Activated CD8-positive, alpha-beta memory T cell treated with anti-CD3 and anti-CD28 coated beads, Interleukin-2, amount 10 ng/mL, durations not matched to agents 7 days and 5 days (primary cell): ENCODE measurements around the gene ADSS1. TPM values are rescaled to one million over a fixed set of nuclear protein-coding genes. Genes with fewer than 3 reads are reported as not detected.
"Not testable (repeated sequence)": the region's sequence is repeated elsewhere in the genome, so short reads cannot be mapped to it uniquely, and the experiment has no call there.

Experiments used
- ATAC-seq: fragments of 150-1000 bp; cut with Tn5 transposase; one replicate; pipeline ENCODE4 v1.10.0; 2021; ENCODE audit warnings: moderate library complexity
- CTCF ChIA-PET: fragments of 350-600 bp; sonication (Branson Sonifier 250); formaldehyde crosslinking; loops from one replicate; lab custom pipeline; 2021; ENCODE audit warnings: antibody characterized with exemption; lab: Charles Lee
- DNase-seq: peaks from one replicate; pipeline ENCODE4 v3.0.0-alpha.2; 2020
- H3K27ac Mint-ChIP-seq: one replicate; pipeline ENCODE4 v1.8.0; 2021; ENCODE audit warnings: mild to moderate bottlenecking, mixed read lengths
- H3K27me3 Mint-ChIP-seq: one replicate; pipeline ENCODE4 v1.8.0; 2021; ENCODE audit warnings: mixed read lengths
- H3K36me3 Mint-ChIP-seq: one replicate; pipeline ENCODE4 v1.8.0; 2021; ENCODE audit warnings: mild to moderate bottlenecking, mixed read lengths
- H3K4me1 Mint-ChIP-seq: one replicate; pipeline ENCODE4 v1.8.0; 2021; ENCODE audit warnings: mixed read lengths
- H3K4me3 Mint-ChIP-seq: one replicate; pipeline ENCODE4 v1.8.0; 2021; ENCODE audit warnings: mild to moderate bottlenecking, moderate library complexity, mixed read lengths
- H3K9me3 Mint-ChIP-seq: one replicate; pipeline ENCODE4 v1.8.0; 2022; ENCODE audit warnings: low read depth, mixed read lengths
- total RNA-seq, 2 experiments: library from RNA; stranded (reverse); gene quantifications; one replicate each; pipeline ENCODE4 v1.2.3, GENCODE V29; 2021

Gene ADSS1
- total RNA-seq, 2 experiments from 2014 or later, result 2.5 to 3.5 TPM

DNA sequence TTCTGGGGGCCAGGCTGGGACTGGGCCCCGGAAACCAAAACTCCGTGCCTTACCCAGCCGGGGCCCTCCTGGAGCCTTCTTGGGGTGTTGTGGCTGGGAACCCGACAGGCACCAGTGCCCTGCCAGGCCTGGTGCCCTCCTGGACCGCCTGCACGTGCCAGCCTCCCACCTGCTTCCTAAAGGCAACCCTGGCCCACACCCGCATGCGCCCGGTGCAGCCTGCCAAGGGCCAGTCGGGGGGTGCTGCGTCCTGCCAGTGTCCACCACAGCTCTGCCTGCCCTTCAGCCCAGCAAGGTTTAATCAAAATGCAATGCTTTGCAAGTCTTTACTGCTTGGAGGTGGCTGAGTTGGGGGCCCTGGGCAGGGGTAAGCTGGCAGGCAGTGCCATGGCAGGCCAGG lies 5.2 kb upstream of the ADSS1 start:
- H3K4me3 Mint-ChIP-seq, result no peak overlapping the region
- H3K9me3 Mint-ChIP-seq, result no peaks in the 10 kb centered on the region
- no peaks in the 10 kb centered on the region for H3K27me3 Mint-ChIP-seq
- H3K27ac Mint-ChIP-seq, result no peak overlapping the region
- peaks cover 2% of the 10 kb centered on the region for H3K4me1 Mint-ChIP-seq
- DNase-seq (no peak), ATAC-seq (no peak)
- CTCF ChIA-PET, result no interaction called here
- no peaks in the 10 kb centered on the region for H3K36me3 Mint-ChIP-seq

DNA sequence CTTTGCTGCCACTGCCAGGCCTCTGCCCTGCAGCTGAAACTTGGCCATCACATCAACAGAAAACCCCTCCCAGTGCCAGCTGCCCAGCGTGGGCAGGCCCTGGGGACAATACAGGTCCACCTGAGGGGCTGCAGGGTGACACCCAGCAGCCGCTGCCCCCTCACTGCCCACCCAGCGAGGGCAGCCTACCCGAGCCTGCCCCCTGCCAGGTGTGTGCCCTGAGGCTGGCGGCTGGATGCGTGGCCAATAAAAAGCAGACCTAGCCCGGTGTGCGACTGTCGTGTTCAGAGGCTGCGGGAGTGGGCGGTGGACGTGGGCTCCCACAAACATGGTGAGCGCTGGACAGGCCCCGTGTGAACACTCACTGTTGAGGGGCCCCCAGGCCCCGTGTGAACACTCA lies 4.7 kb upstream of the ADSS1 start:
- ATAC-seq, result no peak

DNA sequence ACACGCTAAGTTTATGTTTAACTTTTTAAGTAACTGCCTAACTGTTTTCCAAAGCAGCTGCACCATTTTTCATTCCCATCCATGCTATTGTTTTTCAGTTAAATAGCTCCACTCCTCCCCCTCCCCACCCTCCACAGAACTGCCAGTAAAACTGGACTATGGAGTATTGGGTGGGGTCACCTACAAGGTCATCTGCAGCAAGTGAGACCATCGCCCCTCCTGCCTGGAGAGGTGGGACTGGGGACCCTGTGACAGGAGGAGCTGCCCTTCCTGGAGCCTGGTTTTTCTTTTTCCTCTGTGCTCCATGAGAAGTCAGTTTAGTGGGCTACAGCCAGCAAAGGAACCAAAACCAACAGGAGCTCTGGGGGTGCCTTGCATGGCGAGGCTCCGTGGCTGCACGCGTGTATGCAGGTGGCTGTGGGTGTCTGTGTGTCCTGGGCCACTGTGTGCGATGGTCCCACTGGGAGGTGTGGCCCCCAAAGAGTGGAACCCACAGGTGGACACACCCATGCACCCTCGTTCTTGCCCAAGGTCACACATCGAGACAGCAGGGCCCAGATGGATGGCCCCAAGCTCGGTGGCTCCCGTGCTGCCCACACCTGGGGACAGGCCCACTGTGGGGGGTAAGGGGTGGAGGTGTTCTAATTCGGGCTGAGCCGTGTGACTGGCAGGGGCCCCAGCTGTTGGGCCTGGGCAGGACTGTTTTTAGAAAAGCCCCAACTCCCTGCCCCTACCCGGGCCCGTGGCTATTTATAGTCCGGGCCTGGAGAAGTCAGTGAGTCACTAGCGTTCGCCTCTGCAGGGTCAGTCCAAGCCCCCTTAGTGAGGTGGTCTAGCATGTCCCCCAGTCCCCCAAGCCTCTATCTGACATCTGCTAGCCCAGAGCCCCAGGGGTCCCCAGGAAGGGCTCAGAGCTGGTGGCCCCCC lies 2.3 kb upstream of the ADSS1 start:
- Mint-ChIP-seq H3K9me3 (no peaks in the 10 kb centered on the region), H3K27ac (no peak overlapping the region), H3K27me3 (no peaks in the 10 kb centered on the region), H3K4me3 (no peak overlapping the region), H3K4me1 (peaks cover 3% of the 10 kb centered on the region), H3K36me3 (no peaks in the 10 kb centered on the region)
- CTCF ChIA-PET, result interaction anchor here (0.6 to 3.1 kb wide), 5 partner anchors 24 to 521 kb away, joined by 3 to 13 read pairs (median 5); partner anchors contain the start of gene SIVA1
- no peak for ATAC-seq
- DNase-seq, result no peak

More for the DNA sequence above, 4.7 kb upstream of the ADSS1 start:
- no peak overlapping the region for H3K27ac Mint-ChIP-seq
- no peaks in the 10 kb centered on the region for H3K27me3 Mint-ChIP-seq
- CTCF ChIA-PET, result no interaction called here
- peaks cover 2% of the 10 kb centered on the region for H3K4me1 Mint-ChIP-seq
- no peak overlapping the region for H3K4me3 Mint-ChIP-seq
- H3K9me3 Mint-ChIP-seq, result no peaks in the 10 kb centered on the region
- DNase-seq, result no peak
- no peaks in the 10 kb centered on the region for H3K36me3 Mint-ChIP-seq

DNA sequence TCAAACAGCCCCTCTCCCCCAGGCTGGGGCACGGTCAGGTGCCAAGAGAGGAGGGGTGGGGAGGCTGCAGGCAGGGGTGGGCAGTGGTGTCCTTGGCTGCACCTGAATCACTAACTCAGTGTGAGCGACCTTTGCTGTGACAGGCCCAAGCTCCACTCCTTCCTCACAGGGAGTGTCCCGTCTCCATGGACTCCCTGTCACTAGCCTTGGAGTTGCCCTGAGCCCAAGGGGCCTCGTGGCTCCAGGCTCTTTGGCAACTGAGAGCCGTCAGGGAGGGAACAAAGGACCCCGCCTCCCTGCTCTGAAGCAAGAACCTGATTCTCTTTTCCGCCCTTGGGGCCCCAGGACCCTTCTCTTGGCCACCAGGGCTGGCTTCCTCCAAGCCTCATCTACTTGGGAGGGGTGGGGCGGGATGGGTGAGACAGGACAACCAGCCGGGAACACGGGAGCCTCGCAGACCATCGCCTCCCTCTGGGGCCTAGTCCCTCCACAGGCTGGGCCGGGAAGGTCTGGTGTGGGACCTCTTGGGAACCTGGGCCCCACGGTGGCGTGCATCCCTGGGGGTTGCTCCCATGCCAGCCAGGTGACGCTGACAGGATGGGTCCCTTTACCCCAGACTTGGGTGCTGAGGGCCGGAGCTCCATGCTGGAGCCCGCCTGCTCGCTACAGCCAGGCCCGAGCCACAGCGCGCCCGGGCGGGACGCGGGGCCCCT lies 935 bp upstream of the ADSS1 start:
- no peak for DNase-seq
- H3K9me3 Mint-ChIP-seq, result no peaks in the 10 kb centered on the region
- no peak overlapping the region for H3K4me3 Mint-ChIP-seq
- CTCF ChIA-PET, result interaction anchor here (0.7 to 3.1 kb wide), 18 partner anchors 10 to 1853 kb away, joined by 3 to 13 read pairs (median 5); partner anchors contain the start of genes INF2, SIVA1 and ZBTB42
- H3K27ac Mint-ChIP-seq, result no peak overlapping the region
- H3K4me1 Mint-ChIP-seq, result peaks cover 1% of the 10 kb centered on the region
- peak; percentile 3 for ATAC-seq
- no peaks in the 10 kb centered on the region for H3K27me3 Mint-ChIP-seq
- no peaks in the 10 kb centered on the region for H3K36me3 Mint-ChIP-seq

DNA sequence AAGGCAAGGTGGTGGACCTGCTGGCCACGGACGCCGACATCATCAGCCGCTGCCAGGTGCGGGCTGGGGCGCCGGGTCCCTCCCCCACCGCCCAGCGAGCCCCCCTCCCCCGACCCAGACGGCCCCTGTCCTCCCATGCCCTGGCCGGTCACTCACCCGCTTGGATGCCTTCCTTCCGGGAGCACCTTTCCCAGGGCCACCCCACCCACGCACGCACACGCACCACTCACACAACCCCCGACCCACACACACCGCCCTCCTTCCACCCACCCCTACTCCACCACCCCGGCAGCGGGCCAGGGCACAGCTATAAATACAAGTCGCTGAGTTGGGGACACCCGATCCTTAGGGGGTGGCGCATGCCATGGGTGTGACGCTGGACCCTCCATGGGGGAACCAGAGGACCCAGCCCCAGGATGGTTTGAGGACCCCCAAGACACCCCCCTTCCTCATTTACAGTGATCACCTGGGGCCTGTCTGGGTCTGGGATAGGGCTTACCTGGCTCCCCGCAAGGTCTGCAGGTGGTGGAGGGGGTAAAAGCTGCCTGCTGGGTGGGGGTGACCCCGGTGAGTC lies 465 bp downstream of the ADSS1 start:
- no peaks in the 10 kb centered on the region for H3K9me3 Mint-ChIP-seq
- DNase-seq (no peak), ATAC-seq (peak; percentile 4)
- H3K4me1 Mint-ChIP-seq, result peaks cover 1% of the 10 kb centered on the region
- peak overlapping the region; percentile 32 for H3K4me3 Mint-ChIP-seq
- no peaks in the 10 kb centered on the region for H3K27me3 Mint-ChIP-seq
- H3K36me3 Mint-ChIP-seq, result no peaks in the 10 kb centered on the region
- CTCF ChIA-PET, result interaction anchor here (1.5 to 3.1 kb wide), 5 partner anchors 15 to 102 kb away, joined by 3 to 9 read pairs (median 6); partner anchors contain the start of gene SIVA1
- H3K27ac Mint-ChIP-seq, result no peak overlapping the region

DNA sequence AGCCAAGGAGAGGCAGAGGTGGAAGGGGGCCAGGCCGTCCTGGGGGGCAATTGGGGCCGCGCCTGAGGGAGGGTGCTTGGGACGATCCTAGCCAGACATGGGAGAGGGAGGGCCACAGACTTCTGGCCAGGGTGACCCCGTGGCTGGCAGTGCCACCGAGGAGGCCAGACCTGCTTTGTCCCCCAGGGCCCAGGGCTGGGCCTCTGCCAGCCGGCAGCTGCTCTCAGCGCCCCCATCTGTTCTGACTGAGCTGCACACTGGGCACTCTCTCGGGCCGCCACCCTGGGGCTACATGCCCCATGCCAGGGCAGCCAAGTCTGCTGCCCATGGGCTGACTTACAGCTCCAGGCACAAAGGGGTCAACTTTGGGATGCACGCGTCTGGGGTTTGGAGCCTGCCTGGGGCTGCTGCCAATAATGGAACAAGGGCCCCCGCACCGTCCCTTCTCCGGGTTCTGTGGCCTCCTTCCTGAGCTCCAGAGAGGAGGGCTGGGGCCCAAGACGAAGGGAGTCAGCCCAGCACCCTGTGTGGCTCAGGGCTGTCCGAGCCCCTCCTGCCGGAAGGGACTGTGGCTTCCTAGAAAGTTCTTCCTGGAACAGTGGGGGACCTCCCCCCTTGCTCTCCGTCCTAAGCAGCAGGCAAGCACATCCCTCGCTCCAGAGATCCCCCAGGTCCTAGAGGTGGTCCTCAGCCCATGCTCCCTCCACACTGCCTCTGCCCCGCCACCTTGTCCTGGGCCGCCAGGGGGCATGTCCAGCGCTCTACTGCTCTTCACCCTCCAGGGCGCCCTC lies 1.1 kb downstream of the ADSS1 start:
- H3K27me3 Mint-ChIP-seq, result no peaks in the 10 kb centered on the region
- H3K27ac Mint-ChIP-seq, result no peak overlapping the region
- H3K4me1 Mint-ChIP-seq, result peaks cover 1% of the 10 kb centered on the region
- CTCF ChIA-PET, result interaction anchor here (1.5 to 2.9 kb wide), 3 partner anchors 14 to 27 kb away, joined by 3 to 9 read pairs (median 5); partner anchors contain the start of gene SIVA1
- H3K36me3 Mint-ChIP-seq, result no peaks in the 10 kb centered on the region
- H3K4me3 Mint-ChIP-seq, result no peak overlapping the region
- DNase-seq (no peak), ATAC-seq (no peak)
- no peaks in the 10 kb centered on the region for H3K9me3 Mint-ChIP-seq

DNA sequence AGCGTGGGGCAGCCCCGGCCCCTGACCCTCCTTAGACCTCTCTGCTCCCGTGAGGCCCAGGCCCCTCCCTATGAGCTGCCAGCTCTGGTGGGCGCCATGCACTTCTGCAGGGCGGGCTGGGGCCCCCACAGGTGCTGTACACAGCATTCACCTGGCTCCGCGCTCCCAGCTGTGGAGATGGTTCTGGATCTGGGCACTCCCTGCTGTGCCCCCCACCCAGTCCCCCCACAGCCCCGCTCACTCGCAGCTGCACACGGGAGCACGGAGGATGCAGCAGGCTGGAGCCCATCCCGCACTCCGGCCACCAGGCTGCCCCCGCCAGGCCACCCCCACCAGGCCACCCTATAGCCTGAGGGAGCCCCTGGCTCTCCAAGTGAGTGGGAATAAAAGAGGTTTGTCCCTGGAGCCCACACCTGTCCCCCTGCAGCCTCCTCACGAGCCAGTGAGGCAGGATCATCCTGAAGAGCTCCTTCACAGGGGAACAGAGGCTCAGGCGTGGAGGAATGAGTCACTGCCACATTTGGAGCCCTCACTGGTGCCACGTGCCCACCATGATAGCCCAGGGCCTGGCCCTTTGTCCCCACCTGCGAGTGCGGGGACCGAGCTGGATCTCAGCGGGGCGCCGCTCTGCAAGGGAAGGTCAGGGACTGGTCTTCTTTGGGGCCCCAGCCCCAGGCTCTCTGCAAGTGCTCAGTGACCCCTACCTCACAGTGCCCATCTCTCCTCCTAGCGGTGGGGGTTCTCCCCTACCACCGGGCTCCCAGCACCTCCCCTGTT lies 1.9 kb downstream of the ADSS1 start:
- no peaks in the 10 kb centered on the region for H3K36me3 Mint-ChIP-seq
- no peak overlapping the region for H3K27ac Mint-ChIP-seq
- ATAC-seq, result no peak
- CTCF ChIA-PET, result interaction anchor here (1.1 to 2.9 kb wide), 3 partner anchors 17 to 27 kb away, joined by 4 to 9 read pairs (median 5); partner anchors contain the start of gene SIVA1
- H3K9me3 Mint-ChIP-seq, result no peaks in the 10 kb centered on the region
- no peaks in the 10 kb centered on the region for H3K27me3 Mint-ChIP-seq
- no peak for DNase-seq
- no peak overlapping the region for H3K4me3 Mint-ChIP-seq
- peaks cover 1% of the 10 kb centered on the region for H3K4me1 Mint-ChIP-seq

DNA sequence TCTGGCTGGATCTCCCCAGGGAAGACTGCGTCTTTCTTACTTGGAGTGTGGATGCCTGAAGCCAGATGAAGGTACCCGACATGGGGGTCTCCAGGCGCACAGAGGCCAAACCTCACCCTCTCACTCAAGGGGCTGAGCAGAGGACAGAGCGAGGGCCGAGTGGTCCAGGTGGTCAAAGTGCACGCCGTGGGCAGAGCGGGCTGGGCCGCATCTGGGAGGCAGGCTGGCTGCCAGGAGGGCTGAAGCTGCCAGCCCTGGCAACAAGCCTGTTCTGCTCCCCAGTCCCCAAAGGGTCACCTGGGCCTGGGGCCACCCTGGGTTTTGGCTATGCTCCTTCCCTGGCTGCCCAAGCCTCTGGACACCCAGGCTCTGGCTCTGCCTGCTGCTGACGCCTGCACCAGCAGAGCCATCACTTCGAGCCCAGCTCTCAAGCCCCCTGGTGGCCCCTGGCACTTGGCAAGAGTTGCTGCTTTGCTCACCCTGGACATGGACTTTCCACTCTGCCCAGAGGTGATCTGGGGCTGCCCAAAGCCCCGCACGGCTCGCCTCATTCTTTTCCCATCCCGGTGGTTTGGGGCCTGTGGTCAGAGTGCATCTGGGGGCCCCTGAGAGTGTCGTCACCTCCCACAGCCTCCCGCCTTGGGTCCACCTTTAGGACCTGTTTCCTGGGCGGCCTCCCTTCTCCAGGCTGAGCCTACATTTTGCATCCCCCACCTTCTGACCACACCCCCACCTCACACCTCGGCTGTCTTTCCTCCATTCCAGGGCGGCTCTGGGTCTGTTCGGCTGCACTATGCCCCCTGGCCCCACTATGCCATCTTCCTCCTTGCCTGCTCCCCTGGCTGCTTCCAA lies 2.8 kb downstream of the ADSS1 start:
- H3K27me3 Mint-ChIP-seq, result no peaks in the 10 kb centered on the region
- H3K27ac Mint-ChIP-seq, result no peak overlapping the region
- peaks cover 1% of the 10 kb centered on the region for H3K4me1 Mint-ChIP-seq
- ATAC-seq (no peak), DNase-seq (no peak)
- CTCF ChIA-PET, result interaction anchor here (1.1 kb wide), 1 partner anchor 18 kb away, joined by 4 read pairs; no protein-coding TSS in a partner anchor
- H3K36me3 Mint-ChIP-seq, result no peaks in the 10 kb centered on the region
- H3K9me3 Mint-ChIP-seq, result no peaks in the 10 kb centered on the region
- no peak overlapping the region for H3K4me3 Mint-ChIP-seq

DNA sequence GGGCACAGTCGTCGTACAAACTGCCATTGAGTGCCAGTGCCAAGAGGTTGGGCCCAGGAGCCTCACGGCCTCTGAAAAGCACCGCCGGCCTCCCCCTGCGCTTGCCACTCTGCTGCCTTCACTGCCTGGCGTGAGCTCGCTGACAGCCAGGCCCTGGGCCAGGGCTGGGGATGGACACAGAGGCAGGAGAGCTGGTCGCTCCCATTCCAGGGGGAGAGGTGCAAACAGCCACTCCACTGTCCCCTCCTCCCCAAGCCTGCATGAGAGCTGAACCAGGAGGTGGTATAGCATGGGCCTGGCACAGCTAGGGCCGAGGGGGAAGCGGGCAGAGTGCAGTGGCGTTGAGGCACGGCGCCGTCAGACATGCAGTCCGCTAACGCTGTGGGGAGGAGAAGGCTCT lies 4.6 kb downstream of the ADSS1 start:
- no peaks in the 10 kb centered on the region for H3K9me3 Mint-ChIP-seq
- CTCF ChIA-PET, result no interaction called here
- no peaks in the 10 kb centered on the region for H3K36me3 Mint-ChIP-seq
- DNase-seq (no peak), ATAC-seq (no peak)
- no peak overlapping the region for H3K4me3 Mint-ChIP-seq
- H3K27ac Mint-ChIP-seq, result no peak overlapping the region
- H3K4me1 Mint-ChIP-seq, result peaks cover 1% of the 10 kb centered on the region
- no peaks in the 10 kb centered on the region for H3K27me3 Mint-ChIP-seq

DNA sequence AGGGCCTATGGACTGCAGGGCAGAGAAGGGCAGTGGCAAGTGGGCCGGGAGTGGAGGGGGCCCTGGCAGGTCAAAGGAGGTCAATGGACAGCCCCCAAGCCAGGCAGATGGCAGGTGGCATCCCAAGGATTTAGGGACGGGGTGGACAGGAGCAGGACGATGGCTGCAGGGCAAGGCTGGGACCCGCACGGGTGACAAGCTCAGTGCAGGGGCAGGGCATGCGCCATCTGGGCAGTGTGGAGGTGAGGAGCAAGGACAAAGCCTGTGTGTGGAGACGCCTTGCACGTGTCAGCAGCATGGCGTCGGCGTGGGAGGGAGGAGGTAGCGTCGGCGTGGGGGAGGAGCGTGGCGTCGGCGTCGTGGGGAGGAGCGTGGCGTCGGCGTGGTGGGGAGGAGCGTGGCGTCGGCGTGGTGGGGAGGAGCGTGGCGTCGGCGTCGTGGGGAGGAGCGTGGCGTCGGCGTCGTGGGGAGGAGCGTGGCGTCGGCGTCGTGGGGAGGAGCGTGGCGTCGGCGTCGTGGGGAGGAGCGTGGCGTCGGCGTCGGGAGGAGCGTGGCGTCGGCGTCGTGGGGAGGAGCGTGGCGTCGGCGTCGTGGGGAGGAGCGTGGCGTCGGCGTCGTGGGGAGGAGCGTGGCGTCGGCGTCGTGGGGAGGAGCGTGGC lies 5.3 kb downstream of the ADSS1 start:
- not testable (repeated sequence) for H3K4me3 Mint-ChIP-seq, H3K36me3 Mint-ChIP-seq, H3K27ac Mint-ChIP-seq

DNA sequence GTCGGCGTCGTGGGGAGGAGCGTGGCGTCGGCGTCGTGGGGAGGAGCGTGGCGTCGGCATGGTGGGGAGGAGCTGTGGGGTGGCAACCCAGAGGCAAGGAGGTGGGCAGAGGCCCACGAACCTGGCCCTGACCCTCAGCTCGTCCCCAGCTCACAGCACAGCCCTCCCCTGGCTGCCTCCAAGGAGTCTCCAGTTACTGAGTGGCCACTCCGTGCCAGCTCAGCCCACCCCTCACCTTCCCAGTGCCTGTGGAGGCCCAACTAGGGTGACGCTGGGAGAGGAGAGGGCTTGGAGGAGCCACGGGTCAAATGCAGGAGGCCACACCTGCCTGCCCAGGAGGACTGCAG lies 5.8 kb downstream of the ADSS1 start:
- DNase-seq, result no peak
- Mint-ChIP-seq H3K4me3 (no peak overlapping the region), H3K36me3 (no peaks in the 10 kb centered on the region), H3K27me3 (no peaks in the 10 kb centered on the region), H3K4me1 (peaks cover under 1% of the 10 kb centered on the region), H3K9me3 (no peaks in the 10 kb centered on the region), H3K27ac (no peak overlapping the region)
- CTCF ChIA-PET, result no interaction called here
- no peak for ATAC-seq

More for the DNA sequence above, 5.3 kb downstream of the ADSS1 start:
- H3K9me3 Mint-ChIP-seq, H3K4me1 Mint-ChIP-seq, CTCF ChIA-PET, DNase-seq, H3K27me3 Mint-ChIP-seq, ATAC-seq: not testable (repeated sequence)
